G401.6 (cell line): Measurements from ENCODE around the gene PLXNB1.

Experiments
- FAIRE-seq: peaks from 2 replicates; lab custom pipeline; 2012; peaks lifted over from hg19 to GRCh38; lab: Jason Lieb, UNC

Gene PLXNB1

DNA sequence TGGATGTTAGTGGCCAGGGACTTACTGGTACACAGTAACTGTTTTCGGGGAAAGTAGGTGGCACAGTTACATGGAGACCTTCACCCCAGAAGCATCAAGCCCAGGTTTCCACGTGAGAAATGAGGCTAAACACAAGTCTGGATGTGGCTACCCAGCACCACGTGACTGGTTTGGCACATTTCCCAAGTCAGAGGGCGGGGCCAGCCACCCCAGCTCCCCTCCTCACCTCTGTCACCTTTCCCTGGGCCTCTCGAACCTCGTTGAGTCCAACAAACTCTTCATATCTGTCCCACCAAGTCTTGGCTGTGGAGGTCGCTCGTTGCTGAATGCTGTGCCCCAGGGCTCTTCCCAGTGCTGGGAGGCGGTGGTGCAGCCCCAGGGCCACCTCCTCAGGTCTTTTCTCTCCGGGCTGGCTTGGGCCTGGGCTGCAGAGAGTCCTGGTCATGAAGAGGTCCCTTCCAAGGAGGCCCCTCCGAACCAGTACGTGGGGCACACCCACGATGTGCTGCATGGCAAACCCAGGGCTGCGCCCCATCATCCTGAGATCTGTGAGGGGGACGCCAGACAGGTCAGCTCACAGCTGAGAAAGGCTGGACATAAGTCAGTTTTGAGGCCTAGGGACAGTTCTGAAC lies 4.8 kb upstream of the PLXNB1 start:
- no peak for FAIRE-seq

DNA sequence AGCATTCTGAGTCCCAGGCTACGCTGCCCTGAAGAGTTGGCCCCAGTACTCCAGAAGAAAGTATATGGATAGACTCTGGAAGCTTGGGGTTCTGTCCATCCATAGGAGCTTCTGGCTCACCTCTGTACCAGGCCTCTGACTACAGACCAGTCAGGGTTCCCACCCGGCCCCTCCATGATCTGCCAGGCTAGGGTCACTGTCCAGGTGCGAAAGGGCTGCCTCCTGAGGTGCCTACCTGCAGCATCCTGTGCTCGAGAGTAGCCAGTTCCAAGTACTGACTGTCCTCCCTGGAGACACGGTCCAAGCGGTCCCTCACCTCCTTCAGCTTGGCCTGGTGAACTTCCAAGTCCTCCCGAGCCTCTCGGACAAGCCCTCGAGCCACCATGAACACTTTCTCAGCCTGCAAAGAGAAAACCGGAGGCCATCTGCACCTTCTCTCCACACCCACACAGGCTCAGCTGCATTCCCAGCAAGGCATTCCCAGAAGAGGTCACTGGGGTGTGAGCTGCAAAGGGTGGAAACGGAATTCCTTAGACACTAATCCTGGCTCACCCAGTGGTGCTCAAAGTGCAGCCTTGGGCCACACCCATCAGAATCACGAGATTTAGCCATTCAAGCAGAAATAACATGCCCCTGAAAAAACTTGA lies 3.7 kb upstream of the PLXNB1 start:
- no peak for FAIRE-seq

DNA sequence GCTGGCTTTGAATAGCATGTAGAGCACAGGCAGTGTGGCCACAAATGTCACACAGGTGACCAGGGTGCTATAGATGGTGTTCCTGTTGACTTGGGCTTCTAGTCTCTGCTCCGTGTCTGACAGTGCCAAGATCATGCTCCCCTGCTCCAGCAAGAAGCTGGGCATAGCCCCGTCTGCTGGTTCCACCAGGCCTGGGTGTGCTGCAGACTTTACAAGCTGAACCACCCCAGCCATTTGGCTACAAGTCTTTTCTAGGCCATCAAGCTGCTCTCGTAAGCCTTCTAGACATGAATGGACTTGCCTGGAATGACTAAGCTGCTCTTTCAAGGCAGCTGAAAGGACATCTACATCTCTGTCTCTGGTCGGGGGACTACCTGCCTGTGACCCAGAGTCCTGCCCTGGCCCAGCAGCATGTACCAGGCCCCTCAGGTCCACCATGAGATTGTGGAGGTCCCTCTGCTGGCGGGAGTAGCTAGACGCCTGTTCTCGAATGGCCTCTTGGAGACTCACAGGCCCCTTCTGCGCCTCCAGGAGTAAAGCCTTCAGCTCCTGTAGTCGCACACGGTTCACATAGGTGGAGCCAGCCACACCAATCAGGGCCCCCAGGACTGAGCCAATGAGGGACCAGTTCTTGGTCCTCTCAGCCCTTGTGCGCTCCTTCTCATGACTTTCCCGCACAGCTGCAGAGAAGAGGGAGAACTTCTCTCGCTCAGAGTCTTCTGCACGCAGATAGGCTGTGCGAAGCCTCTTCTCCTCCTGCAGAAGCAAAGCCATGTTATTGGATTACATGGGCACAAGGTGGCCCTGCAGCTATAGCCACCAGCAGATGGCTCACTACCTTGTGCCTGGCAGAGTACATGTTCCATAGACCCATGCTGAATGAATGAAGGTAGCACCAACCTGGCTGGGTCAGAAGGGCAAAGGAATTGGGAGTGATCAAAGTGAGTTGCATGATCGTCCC lies 2.8 kb upstream of the PLXNB1 start:
- FAIRE-seq, result peak; percentile 76

DNA sequence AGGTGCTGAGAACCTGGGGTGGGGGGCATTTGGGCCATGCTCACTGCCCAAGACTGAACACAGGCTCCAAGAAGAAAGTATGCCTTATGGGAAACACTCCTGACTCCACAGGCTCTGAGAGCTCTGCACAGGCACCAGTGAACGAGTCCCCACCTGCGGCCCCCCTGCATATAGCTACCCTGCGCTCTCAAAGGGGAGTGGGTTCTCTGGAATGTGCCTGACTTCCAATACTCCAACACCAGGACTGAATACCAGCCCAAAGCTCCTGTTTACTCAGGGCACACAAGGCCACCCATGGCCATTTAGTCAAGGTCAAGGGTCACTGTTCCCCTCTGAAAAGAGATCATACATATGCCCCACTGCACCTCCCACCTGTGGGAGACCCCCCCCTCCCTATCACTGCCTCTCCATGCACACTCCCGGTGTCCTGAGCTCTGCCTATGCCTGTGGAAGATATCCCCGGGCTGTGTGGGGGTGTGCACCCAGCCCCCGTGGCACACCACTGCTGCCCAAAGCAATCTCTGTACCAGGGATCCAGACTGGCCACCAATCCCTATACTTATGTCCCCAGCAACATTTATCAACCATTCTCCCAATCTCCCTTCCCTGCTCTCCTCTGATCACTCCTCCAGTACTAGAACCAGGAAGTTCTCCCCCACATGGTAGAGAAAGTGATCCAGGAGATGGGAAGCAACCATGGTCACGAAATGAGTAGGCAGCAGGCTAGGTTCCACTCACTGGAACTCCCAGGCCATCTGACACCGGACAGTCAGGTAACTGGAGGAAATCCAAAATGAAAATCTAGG lies 1.5 kb upstream of the PLXNB1 start:
- no peak for FAIRE-seq

DNA sequence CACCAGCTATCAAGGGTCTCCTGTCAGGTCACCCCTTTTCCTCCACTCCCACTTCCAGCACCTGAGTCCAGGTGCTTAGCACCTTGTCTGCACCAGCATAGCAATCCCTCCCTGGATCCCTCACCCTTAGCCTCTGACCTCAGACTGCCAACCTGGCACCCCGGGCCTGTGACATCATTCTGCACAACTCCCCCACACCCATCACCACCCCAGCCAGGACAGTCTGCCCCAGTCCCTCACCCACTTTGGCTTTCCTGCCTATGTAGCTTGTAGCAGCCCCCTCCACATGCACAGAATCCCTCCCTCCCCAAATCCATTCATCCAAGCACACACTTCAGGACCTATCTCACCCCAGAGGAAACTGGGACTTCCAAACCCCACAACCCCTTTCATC lies 819 bp upstream of the PLXNB1 start:
- no peak for FAIRE-seq

- FAIRE-seq, result no peak
Observed at GRCh38 chr3:48429317-48429959, 448 bp downstream of the PLXNB1 start.

DNA sequence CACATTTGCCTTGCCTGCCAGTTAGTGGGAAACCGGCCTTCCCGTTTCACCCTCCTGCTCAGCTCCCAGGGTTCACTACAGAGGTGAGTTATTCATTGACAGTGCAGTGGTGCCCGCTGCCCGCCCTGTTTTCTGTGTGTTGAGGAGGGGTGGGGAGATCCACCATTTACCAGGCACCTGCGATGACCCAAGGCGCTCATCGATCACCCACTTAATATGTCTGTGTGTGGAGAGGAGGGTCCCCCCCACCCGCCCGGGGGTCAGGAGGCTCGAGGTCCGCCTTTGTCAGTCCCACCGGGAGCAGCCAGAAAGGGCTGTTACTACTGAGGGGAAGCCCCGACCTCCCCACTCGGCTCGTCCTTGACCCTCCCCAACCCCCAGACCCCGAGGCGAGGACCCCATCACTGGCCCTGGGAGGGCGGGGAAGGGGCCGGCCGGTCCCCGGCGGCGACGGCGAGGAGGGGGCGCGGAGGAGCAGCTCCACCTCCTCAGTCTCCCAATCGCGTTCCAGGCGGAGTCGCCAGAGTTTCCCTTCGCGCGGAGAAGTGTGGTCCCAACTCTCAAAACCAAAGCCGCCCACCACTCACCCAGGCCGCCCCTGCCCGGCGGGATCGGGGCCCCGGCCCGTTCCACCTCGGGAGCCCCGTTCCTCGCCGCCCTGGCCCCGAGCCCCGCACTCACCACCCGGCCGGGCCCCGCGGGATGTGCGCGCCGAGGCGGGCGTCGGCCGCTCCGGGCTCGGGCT lies 1.1 kb downstream of the PLXNB1 start:
- FAIRE-seq, result no peak

- FAIRE-seq, result no peak
Observed at GRCh38 chr3:48428088-48428571, 1.8 kb downstream of the PLXNB1 start.

GRCh38 chr3:48427630-48427962 lies 2.3 kb downstream of the PLXNB1 start:
- FAIRE-seq, result no peak

GRCh38 chr3:48426944-48427629 lies 2.8 kb downstream of the PLXNB1 start:
- FAIRE-seq, result no peak

GRCh38 chr3:48426401-48426909 lies 3.4 kb downstream of the PLXNB1 start:
- FAIRE-seq, result no peak

DNA sequence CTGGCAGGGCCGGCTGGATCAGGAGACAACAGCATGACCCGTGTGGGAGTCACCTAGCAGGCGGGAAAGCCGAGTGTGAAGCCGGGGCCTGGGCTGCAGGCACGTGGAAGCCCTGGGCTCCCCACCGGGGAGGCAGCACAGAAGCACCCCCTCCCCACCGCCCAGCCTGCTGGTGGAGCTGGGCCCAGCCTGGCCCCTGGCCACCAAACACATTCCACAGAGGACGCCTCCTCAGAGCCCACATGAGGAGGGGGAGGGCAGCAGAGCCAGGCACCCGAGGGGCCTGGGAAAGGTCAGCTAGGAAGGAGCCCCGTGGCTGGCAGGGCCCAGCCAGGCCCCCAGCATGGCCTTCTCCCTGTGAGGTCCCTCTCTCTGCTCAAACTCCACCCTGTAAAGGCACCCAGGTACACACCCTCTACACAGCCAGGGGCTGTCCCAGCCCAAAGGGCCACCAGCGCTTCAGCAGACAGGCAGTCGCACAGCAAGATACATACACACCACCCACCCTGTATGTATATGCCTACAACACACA lies 4.5 kb downstream of the PLXNB1 start:
- no peak for FAIRE-seq

GRCh38 chr3:48423883-48424695 lies 5.8 kb downstream of the PLXNB1 start:
- no peak for FAIRE-seq

DNA sequence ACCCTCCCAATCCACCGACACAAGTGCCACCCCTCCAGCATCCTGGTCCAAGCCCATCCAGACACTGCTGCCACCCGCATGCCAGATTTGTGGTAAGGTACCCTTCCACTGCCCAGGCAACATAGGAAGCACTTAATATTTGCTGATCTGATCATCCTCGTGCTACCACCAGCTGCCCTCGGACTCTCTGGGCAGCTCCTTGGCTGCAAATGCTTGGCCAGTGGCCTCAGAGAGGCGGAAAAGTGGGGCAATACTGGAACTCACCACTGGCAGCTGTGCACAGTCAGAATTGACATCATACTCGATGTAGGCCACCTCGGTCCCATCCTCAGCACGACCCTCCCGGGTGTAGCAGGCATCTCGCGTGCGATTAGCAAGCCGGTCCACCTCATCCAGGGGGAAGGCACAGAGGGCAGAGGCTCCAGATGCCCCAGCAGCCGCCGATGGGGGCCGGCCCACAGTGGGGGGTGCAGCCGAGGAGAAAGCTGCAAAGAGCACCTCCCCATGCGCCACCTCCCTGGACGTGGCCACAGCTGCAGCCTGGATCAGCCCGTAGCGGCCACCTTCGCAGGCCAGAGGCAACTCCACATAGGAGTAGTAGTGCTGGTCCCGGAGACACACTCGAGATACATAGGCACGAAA lies 6.5 kb downstream of the PLXNB1 start:
- FAIRE-seq, result no peak

DNA sequence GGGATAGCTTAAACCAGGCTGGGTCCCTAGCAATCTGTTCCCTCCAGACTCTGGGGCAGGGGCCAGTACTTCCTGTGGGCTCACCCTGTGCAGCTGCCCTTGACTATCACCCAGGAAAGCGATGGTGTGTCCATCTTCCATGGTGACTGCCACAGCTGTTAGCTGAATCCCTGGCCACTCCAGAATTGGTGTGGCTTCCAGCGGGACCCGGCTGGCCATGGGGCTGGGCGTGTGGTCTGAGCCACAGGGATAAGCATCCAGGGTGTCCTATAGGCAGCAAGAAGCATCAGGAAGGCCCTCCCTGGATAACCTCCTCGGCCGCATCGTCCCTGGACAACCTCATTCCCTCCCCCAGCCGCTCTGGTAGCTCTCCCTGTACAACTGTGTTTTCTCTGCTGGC lies 7.2 kb downstream of the PLXNB1 start:
- no peak for FAIRE-seq

DNA sequence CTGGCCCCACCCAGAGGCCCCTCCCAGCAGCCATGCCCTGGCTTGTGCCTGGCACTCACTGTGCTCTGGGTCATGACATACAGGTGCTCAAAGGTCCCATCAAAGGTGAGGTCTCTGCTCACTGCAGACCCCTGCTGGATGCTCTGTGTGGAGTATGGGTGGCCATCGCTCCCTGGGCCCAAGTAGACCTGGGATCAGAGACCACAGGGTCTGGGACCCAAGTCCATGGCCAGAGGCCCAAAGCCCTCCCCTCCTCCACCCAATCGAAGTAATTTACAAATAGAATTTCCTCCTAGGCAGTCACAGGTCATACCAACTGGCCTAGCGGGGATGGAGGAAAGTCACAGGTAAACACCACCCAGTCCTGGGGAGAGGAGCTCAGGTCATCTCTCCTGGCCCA lies 7.6 kb downstream of the PLXNB1 start:
- FAIRE-seq, result no peak

DNA sequence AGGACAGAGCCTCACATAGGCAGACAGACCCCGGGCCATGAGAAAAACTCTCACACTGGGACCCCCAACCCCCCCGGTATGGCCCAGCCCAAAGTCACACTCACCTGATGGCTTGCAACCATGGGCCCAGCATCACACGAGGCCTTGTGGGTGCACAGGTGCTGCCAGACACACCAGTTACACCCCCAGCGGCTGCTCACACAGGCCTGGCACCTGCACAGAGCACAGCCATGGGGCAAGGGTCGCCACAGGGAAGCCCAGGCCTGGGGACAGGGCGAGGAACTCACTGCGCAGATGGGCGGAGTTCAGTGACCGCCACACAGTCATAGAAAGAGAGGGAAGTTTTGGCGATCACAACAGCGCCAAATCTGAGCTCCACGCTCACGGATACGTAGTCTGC lies 9.3 kb downstream of the PLXNB1 start:
- FAIRE-seq, result no peak

DNA sequence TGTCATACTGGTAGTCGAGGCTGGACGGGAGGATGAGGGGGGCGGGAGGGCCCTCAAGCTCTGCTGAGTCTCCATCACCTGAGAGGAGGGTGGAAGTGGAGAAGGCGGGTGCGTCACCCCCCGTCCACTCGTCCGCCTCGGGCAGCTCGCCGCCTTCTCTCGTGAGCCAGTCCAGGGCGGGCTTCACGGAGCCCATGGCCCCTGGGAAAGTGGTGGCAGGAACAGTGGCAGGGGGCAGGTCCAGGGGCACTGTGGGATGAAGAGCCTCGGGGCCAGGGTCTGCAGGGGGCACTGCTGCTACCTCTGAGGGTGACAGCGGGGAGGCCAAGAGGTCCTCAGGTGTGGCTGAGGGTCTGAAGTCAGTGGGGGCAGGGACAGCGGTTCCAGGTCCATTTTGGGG lies 10.3 kb downstream of the PLXNB1 start:
- no peak for FAIRE-seq

DNA sequence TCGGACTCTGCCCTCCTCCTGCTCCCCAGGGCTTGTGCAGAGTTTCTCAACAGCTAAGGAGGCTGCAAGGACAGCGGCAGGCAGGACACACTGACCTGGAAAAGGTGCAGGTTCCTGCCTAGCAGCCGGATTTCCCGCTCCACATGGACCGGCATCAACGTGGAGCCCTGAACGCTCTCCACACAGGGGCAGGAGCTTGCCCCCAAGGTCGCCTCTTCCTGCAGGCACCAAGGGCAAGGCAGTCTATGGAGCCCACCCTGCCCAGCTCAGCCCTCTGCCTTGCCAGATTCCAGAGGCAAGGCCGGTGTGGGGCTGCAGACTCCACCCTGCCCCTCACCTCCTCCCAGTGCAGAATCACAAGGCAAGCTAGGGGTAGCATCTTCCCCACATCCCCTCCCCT lies 10.7 kb downstream of the PLXNB1 start:
- no peak for FAIRE-seq
